Testis (tissue), 2 donors: ENCODE data around the gene RHOB.
A peak's percentile ranks its signal among the peaks of the same experiment; 100 is the strongest.

Source experiments
- CTCF ChIP-seq, 3 experiments: fragments of 450-650 bp in 2 of 3; fragments of 200-600 bp in 1 of 3; sonication (generic) in 1 of 3; IDR thresholded peaks; one replicate each; pipeline ENCODE4 v1.5.1; 2016 to 2019; ENCODE audit warnings: antibody characterized with exemption in 3 of 3, mild to moderate bottlenecking in 2 of 3, moderate library complexity in 1 of 3
- POLR2A ChIP-seq: fragments of 450-650 bp; IDR thresholded peaks from one replicate; pipeline ENCODE4 v1.6.1; 2017; ENCODE audit warnings: antibody characterized with exemption, mild to moderate bottlenecking, moderate library complexity

DNA sequence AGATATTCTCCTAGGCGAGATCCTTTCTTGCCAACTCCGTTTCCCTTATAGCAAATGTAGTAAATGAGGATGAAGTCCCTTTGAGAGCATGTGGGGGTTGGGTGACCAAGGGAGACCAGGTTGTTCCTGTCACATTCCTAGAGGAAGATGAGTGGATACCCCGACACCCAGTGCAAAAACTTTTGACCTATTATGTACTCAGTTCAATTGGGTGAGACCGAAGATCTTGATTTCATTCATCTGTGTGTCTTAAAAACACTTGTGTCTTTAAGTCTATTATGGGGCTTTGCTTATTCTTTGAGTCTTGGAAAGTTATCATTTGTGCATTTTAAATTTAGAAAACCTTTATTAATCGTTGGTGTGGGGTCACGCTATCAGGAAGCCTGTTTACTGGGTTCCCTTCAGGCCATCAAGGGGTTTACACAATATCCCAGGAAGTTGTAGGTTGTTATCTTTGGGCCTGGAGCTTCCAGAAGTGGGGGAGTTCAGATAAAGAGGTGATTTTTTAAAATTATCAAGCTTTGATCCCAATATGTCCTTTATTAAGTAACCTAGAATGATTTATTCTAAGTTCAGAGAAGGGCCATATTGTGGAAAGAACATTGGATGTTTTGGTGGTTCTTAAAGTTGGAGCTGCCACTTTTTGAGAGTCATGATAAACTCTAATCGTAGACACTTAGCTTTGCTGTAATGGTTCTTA is 2.8 kb downstream of the RHOB start:
- peak in 2 of 3 experiments; percentile 27 to 38 for TF ChIP-seq CTCF (IDR thresholded peaks at IDR 0.05)
- no peak for TF ChIP-seq POLR2A
